Muscle of leg (tissue), 11 donors: ENCODE results near the gene ADCY7. TPM values are rescaled to one million over a fixed set of nuclear protein-coding genes. Genes with fewer than 3 reads are reported as not detected.

Source experiments
- DNase-seq: peaks from one replicate; pipeline ENCODE4 v3.0.0; 2013
- H3K27ac ChIP-seq: one replicate; pipeline ENCODE4 v1.5.1; 2013; ENCODE audit warnings: mild to moderate bottlenecking, low read length, control low read depth
- H3K27me3 ChIP-seq: one replicate; pipeline ENCODE4 v1.6.1; 2013; ENCODE audit warnings: low read length; ENCODE audit not compliant: control insufficient read depth, insufficient read depth
- H3K36me3 ChIP-seq: one replicate; pipeline ENCODE4 v1.6.1; 2013; ENCODE audit warnings: low read length; ENCODE audit not compliant: control insufficient read depth, insufficient read depth
- H3K4me1 ChIP-seq: one replicate; pipeline ENCODE4 v1.6.1; 2013; ENCODE audit warnings: low read length; ENCODE audit not compliant: control insufficient read depth, insufficient read depth
- H3K4me3 ChIP-seq: one replicate; pipeline ENCODE4 v1.5.1; 2013; ENCODE audit warnings: low read length, control low read depth
- H3K9me3 ChIP-seq: replicated peaks from 2 replicates; pipeline ENCODE4 v1.6.1; 2013; ENCODE audit warnings: low read depth, low read length; ENCODE audit not compliant: control insufficient read depth
- WGBS: methylation state at CpG from one replicate; pipeline ENCODE4 v1.1.5; 2013; ENCODE audit warnings: missing lambda C conversion rate; ENCODE audit not compliant: insufficient coverage; 5-methylcytosine and 5-hydroxymethylcytosine counted together
- polyA plus RNA-seq, 8 donors: library from polyadenylated mRNA; unstranded; fragments of 120-200 nt; gene quantifications; one replicate each; pipeline versions ENCODE4 v1.2.1 to v1.2.3, GENCODE V29; 2013; ENCODE audit warnings: inconsistent platforms in 1 of 8, low replicate concordance in 1 of 8; ENCODE audit not compliant: insufficient read length in 8 of 8, insufficient read depth in 1 of 8
- total RNA-seq: library from RNA; stranded (reverse); fragments of 120-200 nt; gene quantifications from one replicate; pipeline ENCODE4 v1.2.4, GENCODE V29; 2013

The ADCY7 gene
- total and polyA plus RNA-seq, 9 donors: 6.5 to 11.9 (median 7.6) TPM

- H3K36me3 ChIP-seq: peaks cover 3% of the 10 kb centered on the region
- DNase-seq: no peak
- H3K4me3 ChIP-seq: no peak overlapping the region
- H3K9me3 ChIP-seq: peaks cover 5% of the 10 kb centered on the region
- no peaks in the 10 kb centered on the region for H3K4me1 ChIP-seq
- H3K27me3 ChIP-seq: no peaks in the 10 kb centered on the region
- H3K27ac ChIP-seq: no peak overlapping the region
- WGBS: 91% methylated on average over 6 of the region's 6 CpGs
Measured at GRCh38 chr16:50290856-50291255, 24.5 kb downstream of the ADCY7 start.

- Histone ChIP-seq H3K36me3 (peaks cover 3% of the 10 kb centered on the region), H3K4me3 (no peak overlapping the region)
Measured at GRCh38 chr16:50291719-50292565, 25.6 kb downstream of the ADCY7 start.

GRCh38 chr16:50292566-50292948 is 26.2 kb downstream of the ADCY7 start:
- Histone ChIP-seq H3K27me3 (no peaks in the 10 kb centered on the region), H3K27ac (no peak overlapping the region), H3K4me1 (peaks cover 11% of the 10 kb centered on the region), H3K9me3 (no peaks in the 10 kb centered on the region), H3K4me3 (no peak overlapping the region), H3K36me3 (peaks cover 3% of the 10 kb centered on the region)
- WGBS: 88% methylated on average over 12 of the region's 12 CpGs
- DNase-seq: no peak

More at GRCh38 chr16:50291719-50292565, 25.6 kb downstream of the ADCY7 start:
- WGBS: 77% methylated on average over 16 of the region's 26 CpGs
- Histone ChIP-seq H3K9me3 (no peaks in the 10 kb centered on the region), H3K27ac (no peak overlapping the region), H3K4me1 (peaks cover 5% of the 10 kb centered on the region), H3K27me3 (no peaks in the 10 kb centered on the region)
- DNase-seq: no peak

- H3K27me3 ChIP-seq: no peaks in the 10 kb centered on the region
Measured at GRCh38 chr16:50293041-50293783, 26.9 kb downstream of the ADCY7 start.

GRCh38 chr16:50293994-50294855 is 27.9 kb downstream of the ADCY7 start:
- DNase-seq: no peak
- H3K36me3 ChIP-seq: peaks cover 3% of the 10 kb centered on the region
- WGBS: 84% methylated on average over 15 of the region's 20 CpGs

More at GRCh38 chr16:50293041-50293783, 26.9 kb downstream of the ADCY7 start:
- Histone ChIP-seq H3K4me3 (no peak overlapping the region), H3K9me3 (no peaks in the 10 kb centered on the region), H3K4me1 (peaks cover 17% of the 10 kb centered on the region), H3K27ac (no peak overlapping the region), H3K36me3 (peaks cover 3% of the 10 kb centered on the region)
- no peak for DNase-seq
- 84% methylated on average over 18 of the region's 20 CpGs for whole genome bisulfite sequencing

GRCh38 chr16:50294955-50295354 is 28.6 kb downstream of the ADCY7 start:
- no peak for DNase-seq
- H3K27ac ChIP-seq: no peak overlapping the region
- peaks cover 17% of the 10 kb centered on the region for H3K4me1 ChIP-seq
- WGBS: no CpG with 5 or more reads among the region's 4 CpGs
- peaks cover 3% of the 10 kb centered on the region for H3K36me3 ChIP-seq
- H3K4me3 ChIP-seq: no peak overlapping the region
- no peaks in the 10 kb centered on the region for H3K9me3 ChIP-seq
- no peaks in the 10 kb centered on the region for H3K27me3 ChIP-seq

More at GRCh38 chr16:50293994-50294855, 27.9 kb downstream of the ADCY7 start:
- Histone ChIP-seq H3K4me1 (peaks cover 17% of the 10 kb centered on the region), H3K27me3 (no peaks in the 10 kb centered on the region), H3K4me3 (no peak overlapping the region), H3K27ac (no peak overlapping the region), H3K9me3 (no peaks in the 10 kb centered on the region)

- Histone ChIP-seq H3K9me3 (no peaks in the 10 kb centered on the region), H3K27me3 (no peaks in the 10 kb centered on the region), H3K36me3 (peaks cover 3% of the 10 kb centered on the region), H3K27ac (no peak overlapping the region), H3K4me1 (peaks cover 17% of the 10 kb centered on the region), H3K4me3 (no peak overlapping the region)
- WGBS: 94% methylated on average over 6 of the region's 7 CpGs
- no peak for DNase-seq
Measured at GRCh38 chr16:50295541-50296132, 29.3 kb downstream of the ADCY7 start.

- Histone ChIP-seq H3K27ac (no peak overlapping the region), H3K36me3 (peaks cover 3% of the 10 kb centered on the region), H3K4me1 (peaks cover 17% of the 10 kb centered on the region), H3K4me3 (no peak overlapping the region), H3K27me3 (no peaks in the 10 kb centered on the region), H3K9me3 (no peaks in the 10 kb centered on the region)
- no peak for DNase-seq
- WGBS: 75% methylated on average over 2 of the region's 2 CpGs
Measured at GRCh38 chr16:50296807-50297206, 30.5 kb downstream of the ADCY7 start.

- H3K4me1 ChIP-seq: peaks cover 17% of the 10 kb centered on the region
- peak; percentile 52 for DNase-seq
- no peak overlapping the region for H3K4me3 ChIP-seq
- WGBS: 43% methylated on average over 12 of the region's 15 CpGs
- peaks cover 3% of the 10 kb centered on the region for H3K36me3 ChIP-seq
- H3K9me3 ChIP-seq: no peaks in the 10 kb centered on the region
- H3K27me3 ChIP-seq: no peaks in the 10 kb centered on the region
- no peak overlapping the region for H3K27ac ChIP-seq
Measured at GRCh38 chr16:50297301-50298074, 31.1 kb downstream of the ADCY7 start.
